Measurements from ENCODE around the gene HOXC5.
"Not testable (repeated sequence)": the region's sequence is repeated elsewhere in the genome, so short reads cannot be mapped to it uniquely, and the experiment has no call there.

Gene HOXC5

GRCh38 chr12:54033980-54034784 lies 1.3 kb downstream of the HOXC5 start:
- DNase-seq (ENCODE audit: low read depth): no peak

- DNase-seq (ENCODE audit: low read depth): no peak
Observed at GRCh38 chr12:54034785-54035310, 2.0 kb downstream of the HOXC5 start.

- DNase-seq (ENCODE audit: low read depth): no peak
Observed at GRCh38 chr12:54035568-54036264, 2.9 kb downstream of the HOXC5 start.

GRCh38 chr12:54036620-54037359 lies 3.9 kb downstream of the HOXC5 start:
- no peak for DNase-seq (ENCODE audit: low read depth)

- no peak for DNase-seq (ENCODE audit: low read depth)
Observed at GRCh38 chr12:54037360-54038283, 4.8 kb downstream of the HOXC5 start.

GRCh38 chr12:54038284-54038870 lies 5.5 kb downstream of the HOXC5 start:
- no peak for DNase-seq (ENCODE audit: low read depth)

GRCh38 chr12:54038871-54039414 lies 6.1 kb downstream of the HOXC5 start:
- DNase-seq (ENCODE audit: low read depth): no peak

GRCh38 chr12:54039417-54040147 lies 6.7 kb downstream of the HOXC5 start:
- DNase-seq (ENCODE audit: low read depth): no peak

- no peak for DNase-seq (ENCODE audit: low read depth)
Observed at GRCh38 chr12:54040148-54040494, 7.3 kb downstream of the HOXC5 start.

- no peak for DNase-seq (ENCODE audit: low read depth)
Observed at GRCh38 chr12:54040648-54041047, 7.8 kb downstream of the HOXC5 start.

GRCh38 chr12:54041097-54041690 lies 8.3 kb downstream of the HOXC5 start:
- DNase-seq (ENCODE audit: low read depth): no peak

GRCh38 chr12:54042033-54042432 lies 9.2 kb downstream of the HOXC5 start:
- DNase-seq (ENCODE audit: low read depth): not testable (repeated sequence)

GRCh38 chr12:54042970-54043853 lies 10.4 kb downstream of the HOXC5 start:
- DNase-seq (ENCODE audit: low read depth): no peak

- DNase-seq (ENCODE audit: low read depth): no peak
Observed at GRCh38 chr12:54044425-54045103, 11.7 kb downstream of the HOXC5 start.

- DNase-seq (ENCODE audit: low read depth): no peak
Observed at GRCh38 chr12:54045401-54045800, 12.6 kb downstream of the HOXC5 start.

- DNase-seq (ENCODE audit: low read depth): no peak
Observed at GRCh38 chr12:54045868-54046521, 13.1 kb downstream of the HOXC5 start.

GRCh38 chr12:54046809-54047159 lies 13.9 kb downstream of the HOXC5 start:
- DNase-seq (ENCODE audit: low read depth): no peak

Data from stimulated activated CD8-positive, alpha-beta memory T cell treated with anti-CD3 and anti-CD28 coated beads, Interleukin-15, amount 100 ng/mL, for 1 hour (primary cell).